ENCODE data around the gene SMYD3. TPM values are rescaled to one million over a fixed set of nuclear protein-coding genes. Genes with fewer than 3 reads are reported as not detected.

The SMYD3 gene
- polyA plus RNA-seq, 1 donor from 2014 or later = 35.9 TPM

GRCh38 chr1:245771511-245772281 lies 735.4 kb downstream of the SMYD3 start:
- no peak overlapping the region for H3K27ac Mint-ChIP-seq
- H3K9me3 Mint-ChIP-seq = no peaks in the 10 kb centered on the region
- no peaks in the 10 kb centered on the region for H3K27me3 Mint-ChIP-seq
- H3K4me1 Mint-ChIP-seq = peaks cover 0 to 2% (median 0%) of the 10 kb centered on the region in 3 donors
- no peak overlapping the region for H3K4me3 Mint-ChIP-seq
- peaks cover 15% of the 10 kb centered on the region for H3K36me3 Mint-ChIP-seq

GRCh38 chr1:245770156-245770555 lies 736.9 kb downstream of the SMYD3 start:
- peaks cover 0 to 2% (median 0%) of the 10 kb centered on the region in 3 donors for H3K4me1 Mint-ChIP-seq
- no peak overlapping the region for H3K27ac Mint-ChIP-seq
- H3K36me3 Mint-ChIP-seq = peaks cover 17% of the 10 kb centered on the region
- H3K27me3 Mint-ChIP-seq = no peaks in the 10 kb centered on the region
- H3K9me3 Mint-ChIP-seq = no peaks in the 10 kb centered on the region
- H3K4me3 Mint-ChIP-seq = no peak overlapping the region

GRCh38 chr1:245768596-245768995 lies 738.5 kb downstream of the SMYD3 start:
- Mint-ChIP-seq H3K27ac (no peak overlapping the region), H3K27me3 (no peaks in the 10 kb centered on the region), H3K36me3 (peaks cover 20% of the 10 kb centered on the region), H3K4me3 (no peak overlapping the region), H3K9me3 (no peaks in the 10 kb centered on the region), H3K4me1 (peaks cover 0 to 2% (median 0%) of the 10 kb centered on the region in 3 donors)

GRCh38 chr1:245765230-245766000 lies 741.7 kb downstream of the SMYD3 start:
- peaks cover 26% of the 10 kb centered on the region for H3K36me3 Mint-ChIP-seq
- peaks cover 0 to 2% (median 0%) of the 10 kb centered on the region in 3 donors for H3K4me1 Mint-ChIP-seq
- no peak overlapping the region for H3K4me3 Mint-ChIP-seq
- no peaks in the 10 kb centered on the region for H3K27me3 Mint-ChIP-seq
- no peak overlapping the region for H3K27ac Mint-ChIP-seq
- no peaks in the 10 kb centered on the region for H3K9me3 Mint-ChIP-seq

- H3K9me3 Mint-ChIP-seq = peaks cover 0 to under 1% (median 0%) of the 10 kb centered on the region in 3 donors
- peaks cover 22% of the 10 kb centered on the region for H3K36me3 Mint-ChIP-seq
Measured at GRCh38 chr1:245763873-245764331, 743.2 kb downstream of the SMYD3 start.

GRCh38 chr1:245762396-245762910 lies 744.6 kb downstream of the SMYD3 start:
- Mint-ChIP-seq H3K9me3 (peaks cover 0 to 9% (median 0%) of the 10 kb centered on the region in 3 donors), H3K36me3 (peaks cover 17% of the 10 kb centered on the region), H3K27ac (peak overlapping the region in 1 of 3 donors; percentile 62), H3K4me1 (peaks cover 0 to 2% (median 2%) of the 10 kb centered on the region in 3 donors), H3K4me3 (no peak overlapping the region), H3K27me3 (no peaks in the 10 kb centered on the region)

More at GRCh38 chr1:245763873-245764331, 743.2 kb downstream of the SMYD3 start:
- Mint-ChIP-seq H3K27ac (no peak overlapping the region), H3K27me3 (no peaks in the 10 kb centered on the region), H3K4me1 (peaks cover 0 to 2% (median 0%) of the 10 kb centered on the region in 3 donors), H3K4me3 (no peak overlapping the region)

GRCh38 chr1:245760301-245760700 lies 746.8 kb downstream of the SMYD3 start:
- H3K4me3 Mint-ChIP-seq = no peak overlapping the region
- no peaks in the 10 kb centered on the region for H3K27me3 Mint-ChIP-seq
- H3K4me1 Mint-ChIP-seq = peaks cover 3 to 6% (median 6%) of the 10 kb centered on the region in 3 donors
- peaks cover 0 to 19% (median 0%) of the 10 kb centered on the region in 3 donors for H3K9me3 Mint-ChIP-seq
- H3K36me3 Mint-ChIP-seq = peaks cover 13% of the 10 kb centered on the region
- peak overlapping the region in 1 of 3 donors; percentile 82 for H3K27ac Mint-ChIP-seq

GRCh38 chr1:245754463-245754961 lies 752.6 kb downstream of the SMYD3 start:
- Mint-ChIP-seq H3K27me3 (no peaks in the 10 kb centered on the region), H3K36me3 (peaks cover 9% of the 10 kb centered on the region), H3K4me1 (peaks cover 14 to 19% (median 15%) of the 10 kb centered on the region in 3 donors), H3K4me3 (peak overlapping the region in 2 of 4 donors; percentile 77 to 81), H3K27ac (peak overlapping the region in 2 of 3 donors; percentile 5 to 69), H3K9me3 (peaks cover 0 to 23% (median 0%) of the 10 kb centered on the region in 3 donors)

- peaks cover 0 to 22% (median 0%) of the 10 kb centered on the region in 3 donors for H3K9me3 Mint-ChIP-seq
- peaks cover 14 to 19% (median 15%) of the 10 kb centered on the region in 3 donors for H3K4me1 Mint-ChIP-seq
- H3K27me3 Mint-ChIP-seq = no peaks in the 10 kb centered on the region
- H3K27ac Mint-ChIP-seq = no peak overlapping the region
- peaks cover 11% of the 10 kb centered on the region for H3K36me3 Mint-ChIP-seq
- peak overlapping the region in 1 of 4 donors; percentile 43 for H3K4me3 Mint-ChIP-seq
Measured at GRCh38 chr1:245753807-245754206, 753.3 kb downstream of the SMYD3 start.

GRCh38 chr1:245752561-245752960 lies 754.5 kb downstream of the SMYD3 start:
- no peak overlapping the region for H3K4me3 Mint-ChIP-seq
- H3K4me1 Mint-ChIP-seq = peaks cover 13 to 19% (median 14%) of the 10 kb centered on the region in 3 donors
- peaks cover 17% of the 10 kb centered on the region for H3K36me3 Mint-ChIP-seq
- no peak overlapping the region for H3K27ac Mint-ChIP-seq
- no peaks in the 10 kb centered on the region for H3K27me3 Mint-ChIP-seq
- peaks cover 0 to 14% (median 0%) of the 10 kb centered on the region in 3 donors for H3K9me3 Mint-ChIP-seq

- H3K27me3 Mint-ChIP-seq = no peaks in the 10 kb centered on the region
- no peak overlapping the region for H3K4me3 Mint-ChIP-seq
- peaks cover 0 to 14% (median 0%) of the 10 kb centered on the region in 3 donors for H3K9me3 Mint-ChIP-seq
- H3K27ac Mint-ChIP-seq = peak overlapping the region in 1 of 3 donors; percentile 65
- peaks cover 12 to 19% (median 14%) of the 10 kb centered on the region in 3 donors for H3K4me1 Mint-ChIP-seq
- peaks cover 23% of the 10 kb centered on the region for H3K36me3 Mint-ChIP-seq
Measured at GRCh38 chr1:245751726-245752470, 755.2 kb downstream of the SMYD3 start.

GRCh38 chr1:245751116-245751515 lies 756.0 kb downstream of the SMYD3 start:
- Mint-ChIP-seq H3K9me3 (peaks cover 0 to 10% (median 0%) of the 10 kb centered on the region in 3 donors), H3K36me3 (peaks cover 26% of the 10 kb centered on the region), H3K4me1 (peaks cover 11 to 14% (median 13%) of the 10 kb centered on the region in 3 donors)

GRCh38 chr1:245750261-245750660 lies 756.8 kb downstream of the SMYD3 start:
- peaks cover 0 to 5% (median 0%) of the 10 kb centered on the region in 3 donors for H3K9me3 Mint-ChIP-seq
- H3K36me3 Mint-ChIP-seq = peaks cover 28% of the 10 kb centered on the region
- peak overlapping the region in 1 of 3 donors; percentile 60 for H3K27ac Mint-ChIP-seq
- H3K4me3 Mint-ChIP-seq = no peak overlapping the region
- no peaks in the 10 kb centered on the region for H3K27me3 Mint-ChIP-seq
- H3K4me1 Mint-ChIP-seq = peaks cover 11 to 15% (median 12%) of the 10 kb centered on the region in 3 donors

More at GRCh38 chr1:245751116-245751515, 756.0 kb downstream of the SMYD3 start:
- no peaks in the 10 kb centered on the region for H3K27me3 Mint-ChIP-seq
- no peak overlapping the region for H3K4me3 Mint-ChIP-seq
- peak overlapping the region in 1 of 3 donors; percentile 65 for H3K27ac Mint-ChIP-seq

- Mint-ChIP-seq H3K36me3 (peaks cover 25% of the 10 kb centered on the region), H3K4me3 (no peak overlapping the region), H3K27me3 (no peaks in the 10 kb centered on the region), H3K4me1 (peaks cover 2 to 5% (median 5%) of the 10 kb centered on the region in 3 donors), H3K9me3 (peaks cover 0 to 2% (median 1%) of the 10 kb centered on the region in 3 donors), H3K27ac (no peak overlapping the region)
Measured at GRCh38 chr1:245749053-245749452, 758.0 kb downstream of the SMYD3 start.
